ENCODE data around the gene RASAL2. TPM values are rescaled to one million over a fixed set of nuclear protein-coding genes. Genes with fewer than 3 reads are reported as not detected.

Gene RASAL2
- total and polyA plus RNA-seq, 2 donors (not counting 1 experiment from before 2014, with no cell fraction given): 0.12 TPM; not detected in 1

DNA sequence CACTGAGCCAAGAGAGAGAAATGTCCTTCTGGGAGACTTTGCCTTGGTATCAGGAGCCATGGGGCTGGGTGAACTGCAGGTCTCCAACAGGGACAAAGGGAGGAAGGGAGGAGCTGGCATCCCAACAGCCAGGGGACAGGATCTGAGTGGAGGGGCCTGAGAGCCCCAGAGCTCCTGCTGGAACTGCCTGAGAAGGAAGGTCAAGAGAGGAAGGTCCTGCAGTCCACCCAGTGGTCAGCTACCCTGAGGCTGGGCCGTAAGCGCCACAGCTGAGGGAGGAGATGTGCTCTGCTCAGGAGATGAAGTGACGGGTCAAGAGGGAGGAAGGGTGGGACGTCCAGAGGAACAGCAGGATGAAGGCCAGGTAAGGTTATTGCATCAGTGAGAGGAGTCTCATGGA is 410.4 kb downstream of the RASAL2 start:
- no peak for DNase-seq
- CTCF ChIA-PET: interaction anchor here (1.0 to 6.8 kb wide), 2 partner anchors 9 to 194 kb away, joined by 5 to 120 read pairs; no protein-coding TSS in a partner anchor

DNA sequence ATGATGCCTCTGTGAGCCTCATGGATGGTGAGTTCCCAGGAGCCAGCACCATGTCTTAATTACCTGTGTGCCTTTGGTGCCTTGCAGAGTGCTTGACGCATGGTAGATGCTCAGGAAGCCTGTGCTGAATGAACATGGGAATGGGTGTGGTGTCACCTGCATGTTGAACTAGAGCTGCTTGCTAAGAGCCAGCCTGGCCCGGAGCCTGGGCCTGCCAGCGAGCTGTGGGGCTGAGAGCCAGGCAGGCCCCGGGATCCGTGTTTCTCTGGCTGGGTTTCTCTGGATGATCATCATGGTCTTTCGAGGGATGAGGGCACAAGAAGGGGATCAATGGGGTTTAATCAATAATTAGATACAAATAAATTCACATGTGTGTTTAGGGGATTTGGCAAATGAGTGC is 412.3 kb downstream of the RASAL2 start:
- ATAC-seq (ENCODE audit: low read depth): no peak
- CTCF ChIA-PET: interaction anchor here (1.2 to 1.7 kb wide), 3 partner anchors 10 to 195 kb away, joined by 3 to 8 read pairs (median 3); no protein-coding TSS in a partner anchor
- H3K27ac ChIP-seq (ENCODE audit: low read length in 2 of 2): no peak overlapping the region

More for the DNA sequence above, 410.4 kb downstream of the RASAL2 start:
- intact Hi-C loops (cut with micrococcal nuclease): no loop called here
- no peaks in the 10 kb centered on the region for H3K36me3 ChIP-seq (replicated peaks in 1 of 2; ENCODE audit: control extremely low read depth in 1 of 2, control insufficient read depth in 1 of 2, extremely low read depth in 1 of 2, insufficient read depth in 2 of 2, low read length in 1 of 2)
- no peaks in the 10 kb centered on the region for H3K4me1 ChIP-seq (ENCODE audit: control insufficient read depth in 2 of 2, insufficient read depth in 2 of 2, low read length in 2 of 2)
- H4K20me1 ChIP-seq (ENCODE audit: control insufficient read depth, insufficient read depth, low read length, poor library complexity, severe bottlenecking): no peaks in the 10 kb centered on the region
- Mint-ChIP-seq H3K4me1 (no peaks in the 10 kb centered on the region), H3K27ac (no peak overlapping the region), H3K9me3 (ENCODE audit: insufficient read depth) (no peaks in the 10 kb centered on the region), H3K4me3 (no peak overlapping the region), H3K27me3 (peaks cover 8% of the 10 kb centered on the region)
- peaks cover 0 to 7% (median 3%) of the 10 kb centered on the region in 4 experiments for H3K27me3 ChIP-seq (replicated peaks in 1 of 4; ENCODE audit: control extremely low read depth in 1 of 4, control insufficient read depth in 3 of 4, insufficient read depth in 4 of 4, low read length in 3 of 4)
- 95% methylated on average over 4 of the region's 4 CpGs for WGBS (ENCODE audit: insufficient coverage)
- H3K4me3 ChIP-seq (ENCODE audit: control extremely low read depth in 1 of 5, extremely low read depth in 1 of 5, insufficient read depth in 1 of 5, low read depth in 2 of 5, low read length in 4 of 5): no peak overlapping the region
- H2AFZ ChIP-seq (ENCODE audit: insufficient read depth, low read depth, low read length, poor library complexity, severe bottlenecking): no peak overlapping the region
- H3K9ac ChIP-seq (ENCODE audit: low read length): no peak overlapping the region
- no peak for ATAC-seq (ENCODE audit: low read depth)
- H3K9me3 ChIP-seq (ENCODE audit: control extremely low read depth in 1 of 3, control insufficient read depth in 2 of 3, insufficient read depth in 1 of 3, low read length in 2 of 3): no peaks in the 10 kb centered on the region
- POLR2A ChIA-PET: interaction anchor here (0.7 kb wide), 1 partner anchor 39 kb away, joined by 4 read pairs; no protein-coding TSS in a partner anchor
- TF ChIP-seq, protein P1, sequence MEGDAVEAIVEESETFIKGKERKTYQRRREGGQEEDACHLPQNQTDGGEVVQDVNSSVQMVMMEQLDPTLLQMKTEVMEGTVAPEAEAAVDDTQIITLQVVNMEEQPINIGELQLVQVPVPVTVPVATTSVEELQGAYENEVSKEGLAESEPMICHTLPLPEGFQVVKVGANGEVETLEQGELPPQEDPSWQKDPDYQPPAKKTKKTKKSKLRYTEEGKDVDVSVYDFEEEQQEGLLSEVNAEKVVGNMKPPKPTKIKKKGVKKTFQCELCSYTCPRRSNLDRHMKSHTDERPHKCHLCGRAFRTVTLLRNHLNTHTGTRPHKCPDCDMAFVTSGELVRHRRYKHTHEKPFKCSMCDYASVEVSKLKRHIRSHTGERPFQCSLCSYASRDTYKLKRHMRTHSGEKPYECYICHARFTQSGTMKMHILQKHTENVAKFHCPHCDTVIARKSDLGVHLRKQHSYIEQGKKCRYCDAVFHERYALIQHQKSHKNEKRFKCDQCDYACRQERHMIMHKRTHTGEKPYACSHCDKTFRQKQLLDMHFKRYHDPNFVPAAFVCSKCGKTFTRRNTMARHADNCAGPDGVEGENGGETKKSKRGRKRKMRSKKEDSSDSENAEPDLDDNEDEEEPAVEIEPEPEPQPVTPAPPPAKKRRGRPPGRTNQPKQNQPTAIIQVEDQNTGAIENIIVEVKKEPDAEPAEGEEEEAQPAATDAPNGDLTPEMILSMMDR (IDR thresholded peaks at IDR 0.05): no peak
- TF ChIP-seq EZH2 (IDR thresholded peaks at IDR 0.05; ENCODE audit: borderline replicate concordance, insufficient read depth, low read depth, low read length, poor library complexity, severe bottlenecking): no peak
- no peak overlapping the region for H3K27ac ChIP-seq (ENCODE audit: low read length in 2 of 2)
- H3K79me2 ChIP-seq (ENCODE audit: control insufficient read depth, insufficient read depth, low read length): no peaks in the 10 kb centered on the region
- H3K4me2 ChIP-seq (replicated peaks; ENCODE audit: low read depth, low read length, poor library complexity, severe bottlenecking): no peak overlapping the region

More for the DNA sequence above, 412.3 kb downstream of the RASAL2 start:
- WGBS (ENCODE audit: insufficient coverage): 100% methylated on average over 3 of the region's 6 CpGs
- Histone ChIP-seq H3K79me2 (ENCODE audit: control insufficient read depth, insufficient read depth, low read length) (no peaks in the 10 kb centered on the region), H4K20me1 (ENCODE audit: control insufficient read depth, insufficient read depth, low read length, poor library complexity, severe bottlenecking) (no peaks in the 10 kb centered on the region), H3K4me1 (ENCODE audit: control insufficient read depth in 2 of 2, insufficient read depth in 2 of 2, low read length in 2 of 2) (no peaks in the 10 kb centered on the region), H3K27me3 (replicated peaks in 1 of 4; ENCODE audit: control extremely low read depth in 1 of 4, control insufficient read depth in 3 of 4, insufficient read depth in 4 of 4, low read length in 3 of 4) (peaks cover 0 to 7% (median 3%) of the 10 kb centered on the region in 4 experiments), H3K4me3 (ENCODE audit: control extremely low read depth in 1 of 5, extremely low read depth in 1 of 5, insufficient read depth in 1 of 5, low read depth in 2 of 5, low read length in 4 of 5) (no peak overlapping the region), H2AFZ (ENCODE audit: insufficient read depth, low read depth, low read length, poor library complexity, severe bottlenecking) (no peak overlapping the region), H3K9me3 (ENCODE audit: control extremely low read depth in 1 of 3, control insufficient read depth in 2 of 3, insufficient read depth in 1 of 3, low read length in 2 of 3) (no peaks in the 10 kb centered on the region), H3K4me2 (replicated peaks; ENCODE audit: low read depth, low read length, poor library complexity, severe bottlenecking) (no peak overlapping the region), H3K9ac (ENCODE audit: low read length) (no peak overlapping the region), H3K36me3 (replicated peaks in 1 of 2; ENCODE audit: control extremely low read depth in 1 of 2, control insufficient read depth in 1 of 2, extremely low read depth in 1 of 2, insufficient read depth in 2 of 2, low read length in 1 of 2) (no peaks in the 10 kb centered on the region)
- H3K27ac Mint-ChIP-seq: no peak overlapping the region
- H3K4me1 Mint-ChIP-seq: no peaks in the 10 kb centered on the region
- TF ChIP-seq, protein P1 (IDR thresholded peaks at IDR 0.05): no peak
- no peak for TF ChIP-seq EZH2 (IDR thresholded peaks at IDR 0.05; ENCODE audit: borderline replicate concordance, insufficient read depth, low read depth, low read length, poor library complexity, severe bottlenecking)
- intact Hi-C loops (cut with micrococcal nuclease): no loop called here
- H3K9me3 Mint-ChIP-seq (ENCODE audit: insufficient read depth): no peaks in the 10 kb centered on the region
- POLR2A ChIA-PET: no interaction called here
- no peak for DNase-seq
- H3K27me3 Mint-ChIP-seq: peaks cover 8% of the 10 kb centered on the region
- H3K4me3 Mint-ChIP-seq: no peak overlapping the region
